ENCODE results near the gene C11orf86. TPM values are rescaled to one million over a fixed set of nuclear protein-coding genes. Genes with fewer than 3 reads are reported as not detected.

Gene C11orf86
- total RNA-seq, 1 experiment from 2014 or later = 0.25 TPM

- Histone ChIP-seq H3K4me2 (ENCODE audit: low read length) (peak overlapping the region; percentile 60), H4K20me1 (ENCODE audit: insufficient read depth) (no peaks in the 10 kb centered on the region), H3K27ac (ENCODE audit: low read depth, low read length) (no peak overlapping the region; the same call in 1 of the 2 replicates), H3K36me3 (ENCODE audit: control insufficient read depth in 1 of 2, insufficient read depth in 2 of 2, low read length in 2 of 2) (no peaks in the 10 kb centered on the region), H3K9me2 (ENCODE audit: insufficient read depth) (no peaks in the 10 kb centered on the region), H3K4me1 (ENCODE audit: control insufficient read depth in 1 of 2, insufficient read depth in 2 of 2, low read length in 2 of 2) (peaks cover 40 to 52% of the 10 kb centered on the region in 2 experiments), H3K9me3 (ENCODE audit: control insufficient read depth in 1 of 2, insufficient read depth in 1 of 2, low read depth in 1 of 2, low read length in 2 of 2) (no peaks in the 10 kb centered on the region), H2AFZ (ENCODE audit: low read depth, low read length, poor library complexity, severe bottlenecking) (no peak overlapping the region), H3K4me3 (replicated peaks in 1 of 2; ENCODE audit: low read depth in 1 of 2, low read length in 2 of 2) (no peak overlapping the region), H3K9ac (ENCODE audit: low read length) (no peak overlapping the region), H3K27me3 (ENCODE audit: insufficient read depth, low read length) (no peaks in the 10 kb centered on the region), H3K79me2 (ENCODE audit: insufficient read depth, low read length) (no peaks in the 10 kb centered on the region)
- CTCF ChIA-PET = no interaction called here
- RAD21 ChIA-PET (ENCODE audit: low non-redundant PET in 1 of 2, low total read pairs in 2 of 2, uncharacterized antibody in 2 of 2, unreplicated experiment in 2 of 2) = no interaction called here
- ATAC-seq (no peak), DNase-seq (ENCODE audit: low read depth, low spot score) (no peak)
- intact Hi-C loops (cut with micrococcal nuclease) = loop anchor here (5.0 kb wide), 3 partner anchors 38 to 618 kb away; no protein-coding TSS in a partner anchor
- POLR2A ChIA-PET = interaction anchor here (1.3 to 1.6 kb wide), 2 partner anchors 45 to 51 kb away, joined by 3 read pairs; no protein-coding TSS in a partner anchor
- BruUV-seq (replicated peaks) = no TSS peak
- TF ChIP-seq ZNF274 (IDR thresholded peaks at IDR 0.05; ENCODE audit: low read depth, low read length) (no peak), FOSL1 (IDR thresholded peaks at IDR 0.05; ENCODE audit: low read depth) (no peak), ATF3 (IDR thresholded peaks at IDR 0.05) (no peak), MAX (IDR thresholded peaks at IDR 0.05) (no peak), RAD21 (IDR thresholded peaks at IDR 0.05; ENCODE audit: low read depth) (no peak), POLR2AphosphoS5 (IDR thresholded peaks at IDR 0.05; ENCODE audit: low read depth, low read length) (no peak), CTCF (IDR thresholded peaks at IDR 0.05 in 2 of 3, conservative IDR thresholded peaks at IDR 0.05 in 1 of 3; ENCODE audit: borderline replicate concordance in 1 of 3, insufficient read depth in 1 of 3, low read depth in 2 of 3, low read length in 2 of 3) (no peak), POLR2A (IDR thresholded peaks at IDR 0.05; ENCODE audit: borderline replicate concordance, extremely low read depth, insufficient read depth, insufficient read length) (no peak), JUND (IDR thresholded peaks at IDR 0.05) (no peak), ELF1 (IDR thresholded peaks at IDR 0.05; ENCODE audit: borderline replicate concordance, low read depth) (no peak), TCF7L2 (IDR thresholded peaks at IDR 0.05; ENCODE audit: borderline replicate concordance, extremely low read depth, insufficient read depth, insufficient read length) (no peak), SIN3A (IDR thresholded peaks at IDR 0.05; ENCODE audit: low read depth) (no peak), SP1 (IDR thresholded peaks at IDR 0.05; ENCODE audit: low read depth) (no peak), EGR1 (IDR thresholded peaks at IDR 0.05; ENCODE audit: low read depth) (no peak), SRF (IDR thresholded peaks at IDR 0.05; ENCODE audit: low read depth) (no peak)
Measured at GRCh38 chr11:67024966-67025365, 49.9 kb downstream of the C11orf86 start.
